Activated CD8-positive, alpha-beta memory T cell treated with anti-CD3 and anti-CD28 coated beads for 4 hours (primary cell): ENCODE results near the gene SPON1.
"Not testable (repeated sequence)": the region's sequence is repeated elsewhere in the genome, so short reads cannot be mapped to it uniquely, and the experiment has no call there.

Source experiments
- DNase-seq, 2 donors: peaks; one replicate each; pipeline ENCODE4 v3.0.0-alpha.2; 2020; ENCODE audit warnings: low read depth in 2 of 2

Gene SPON1

GRCh38 chr11:14124886-14125285 is 162.4 kb downstream of the SPON1 start:
- no peak for DNase-seq

- no peak for DNase-seq
Observed at GRCh38 chr11:14125529-14125928, 163.0 kb downstream of the SPON1 start.

GRCh38 chr11:14127679-14128078 is 165.2 kb downstream of the SPON1 start:
- DNase-seq: no peak

- no peak for DNase-seq
Observed at GRCh38 chr11:14132312-14132711, 169.8 kb downstream of the SPON1 start.

- no peak for DNase-seq
Observed at GRCh38 chr11:14133381-14133780, 170.9 kb downstream of the SPON1 start.

- no peak for DNase-seq
Observed at GRCh38 chr11:14136561-14136960, 174.0 kb downstream of the SPON1 start.

GRCh38 chr11:14137284-14137683 is 174.8 kb downstream of the SPON1 start:
- no peak for DNase-seq

- DNase-seq: no peak
Observed at GRCh38 chr11:14140991-14141390, 178.5 kb downstream of the SPON1 start.

- DNase-seq: no peak
Observed at GRCh38 chr11:14141676-14142075, 179.2 kb downstream of the SPON1 start.

- no peak for DNase-seq
Observed at GRCh38 chr11:14144934-14145333, 182.4 kb downstream of the SPON1 start.

GRCh38 chr11:14148653-14149273 is 186.2 kb downstream of the SPON1 start:
- DNase-seq: no peak

GRCh38 chr11:14149683-14150082 is 187.2 kb downstream of the SPON1 start:
- DNase-seq: no peak

GRCh38 chr11:14150878-14151277 is 188.4 kb downstream of the SPON1 start:
- no peak for DNase-seq

GRCh38 chr11:14154103-14154502 is 191.6 kb downstream of the SPON1 start:
- DNase-seq: not testable (repeated sequence)

- no peak for DNase-seq
Observed at GRCh38 chr11:14158393-14158792, 195.9 kb downstream of the SPON1 start.

GRCh38 chr11:14163576-14163975 is 201.1 kb downstream of the SPON1 start:
- no peak for DNase-seq

- DNase-seq: not testable (repeated sequence)
Observed at GRCh38 chr11:14173679-14174078, 211.2 kb downstream of the SPON1 start.

- no peak for DNase-seq
Observed at GRCh38 chr11:14179116-14179820, 216.7 kb downstream of the SPON1 start.

GRCh38 chr11:14181121-14181520 is 218.6 kb downstream of the SPON1 start:
- no peak for DNase-seq

GRCh38 chr11:14182833-14183364 is 220.4 kb downstream of the SPON1 start:
- DNase-seq: no peak

- DNase-seq: no peak
Observed at GRCh38 chr11:14184028-14184940, 221.8 kb downstream of the SPON1 start.

GRCh38 chr11:14185461-14185860 is 222.9 kb downstream of the SPON1 start:
- DNase-seq: no peak
